Suprapubic skin (tissue), 4 donors: ENCODE data around the gene BIRC3. TPM values are rescaled to one million over a fixed set of nuclear protein-coding genes. Genes with fewer than 3 reads are reported as not detected.

ENCODE experiments used
- DNase-seq, 2 donors: peaks; one replicate each; pipeline ENCODE4 v3.0.0-alpha.2; 2019; ENCODE audit warnings: low spot score in 2 of 2
- H3K27ac ChIP-seq: fragments of 200-600 bp; sonication (generic); one replicate; pipeline ENCODE4 v1.5.1; 2019
- H3K27me3 ChIP-seq: fragments of 200-600 bp; sonication (generic); one replicate; pipeline ENCODE4 v1.5.1; 2019
- H3K36me3 ChIP-seq: fragments of 200-600 bp; sonication (generic); one replicate; pipeline ENCODE4 v1.5.1; 2019
- H3K4me1 ChIP-seq: fragments of 200-600 bp; sonication (generic); one replicate; pipeline ENCODE4 v1.5.1; 2019
- H3K4me3 ChIP-seq: fragments of 200-600 bp; sonication (generic); one replicate; pipeline ENCODE4 v1.5.1; 2019; ENCODE audit warnings: mild to moderate bottlenecking
- H3K9me3 ChIP-seq: fragments of 200-600 bp; sonication (generic); one replicate; pipeline ENCODE4 v1.5.1; 2019
- CTCF ChIP-seq, 2 donors: fragments of 200-600 bp in 1 of 2; fragments of 450-650 bp in 1 of 2; sonication (generic) in 1 of 2; IDR thresholded peaks; one replicate each; pipeline ENCODE4 v1.5.1; 2016 to 2019; ENCODE audit warnings: antibody characterized with exemption in 2 of 2, mild to moderate bottlenecking in 1 of 2, moderate library complexity in 1 of 2
- EP300 ChIP-seq: sonication (generic); formaldehyde crosslinking; IDR thresholded peaks from one replicate; pipeline ENCODE4 v1.6.1; 2017; ENCODE audit warnings: antibody characterized with exemption
- POLR2A ChIP-seq, 2 donors: fragments of 450-650 bp; IDR thresholded peaks; one replicate each; pipeline ENCODE4 v1.6.1; 2017; ENCODE audit warnings: antibody characterized with exemption in 2 of 2, mild to moderate bottlenecking in 2 of 2, moderate library complexity in 2 of 2
- POLR2AphosphoS5 ChIP-seq, 3 donors: sonication (generic); formaldehyde crosslinking; IDR thresholded peaks; one replicate each; pipeline ENCODE4 v1.6.1; 2017; ENCODE audit warnings: antibody characterized with exemption in 3 of 3
- WGBS: methylation state at CpG from one replicate; pipeline ENCODE4 v1.1.5; 2018; 5-methylcytosine and 5-hydroxymethylcytosine counted together
- total RNA-seq, 4 donors: library from RNA; depleted of rRNA; stranded (reverse); fragments of >200 nt; gene quantifications; one replicate each; pipeline ENCODE4 v1.1.0, GENCODE V29; 2016

BIRC3 gene
- total RNA-seq, 4 donors from 2014 or later, result 4.0 to 18.2 (median 10.7) TPM

- no peak for TF ChIP-seq POLR2A (IDR thresholded peaks at IDR 0.05)
- no peak for TF ChIP-seq EP300
- TF ChIP-seq CTCF (IDR thresholded peaks at IDR 0.05), result no peak
- TF ChIP-seq POLR2AphosphoS5 (IDR thresholded peaks at IDR 0.05), result no peak
- Histone ChIP-seq H3K4me3 (no peak overlapping the region), H3K27me3 (no peaks in the 10 kb centered on the region), H3K4me1 (peaks cover 58% of the 10 kb centered on the region), H3K9me3 (no peaks in the 10 kb centered on the region), H3K36me3 (no peaks in the 10 kb centered on the region), H3K27ac (peak overlapping the region; percentile 76)
- WGBS, result 47% methylated on average over 2 of the region's 2 CpGs
- no peak for DNase-seq
These were observed 2.5 kb upstream of the BIRC3 start for GRCh38 chr11:102314784-102315183.

GRCh38 chr11:102316346-102316904 is 859 bp upstream of the BIRC3 start:
- Histone ChIP-seq H3K4me3 (peak overlapping the region; percentile 60), H3K27ac (peak overlapping the region; percentile 88), H3K9me3 (no peaks in the 10 kb centered on the region), H3K27me3 (no peaks in the 10 kb centered on the region), H3K4me1 (peaks cover 66% of the 10 kb centered on the region), H3K36me3 (no peaks in the 10 kb centered on the region)
- DNase-seq, result no peak
- 46% methylated on average over 4 of the region's 4 CpGs for WGBS
- TF ChIP-seq POLR2A (IDR thresholded peaks at IDR 0.05) (no peak), POLR2AphosphoS5 (IDR thresholded peaks at IDR 0.05) (no peak), EP300 (no peak), CTCF (IDR thresholded peaks at IDR 0.05) (no peak)

GRCh38 chr11:102317768-102318103 is 452 bp downstream of the BIRC3 start:
- Histone ChIP-seq H3K36me3 (no peaks in the 10 kb centered on the region), H3K27me3 (no peaks in the 10 kb centered on the region), H3K9me3 (no peaks in the 10 kb centered on the region), H3K4me1 (peaks cover 66% of the 10 kb centered on the region), H3K4me3 (peak overlapping the region; percentile 60), H3K27ac (peak overlapping the region; percentile 88)
- 24% methylated on average over 7 of the region's 7 CpGs for WGBS
- TF ChIP-seq POLR2A (IDR thresholded peaks at IDR 0.05) (no peak), POLR2AphosphoS5 (IDR thresholded peaks at IDR 0.05) (no peak), EP300 (no peak), CTCF (IDR thresholded peaks at IDR 0.05) (no peak)
- DNase-seq, result no peak

- H3K4me1 ChIP-seq, result peaks cover 61% of the 10 kb centered on the region
- H3K27me3 ChIP-seq, result no peaks in the 10 kb centered on the region
- H3K9me3 ChIP-seq, result no peaks in the 10 kb centered on the region
- WGBS, result 94% methylated on average over 1 of the region's 1 CpG
- peak overlapping the region; percentile 60 for H3K4me3 ChIP-seq
- no peak for DNase-seq
- H3K36me3 ChIP-seq, result no peaks in the 10 kb centered on the region
- H3K27ac ChIP-seq, result peak overlapping the region; percentile 88
- TF ChIP-seq POLR2AphosphoS5 (IDR thresholded peaks at IDR 0.05) (no peak), CTCF (IDR thresholded peaks at IDR 0.05) (no peak), POLR2A (IDR thresholded peaks at IDR 0.05) (no peak), EP300 (no peak)
These were observed 1.2 kb downstream of the BIRC3 start for GRCh38 chr11:102318469-102318868.

- Histone ChIP-seq H3K9me3 (no peaks in the 10 kb centered on the region), H3K27ac (no peak overlapping the region), H3K4me1 (peaks cover 51% of the 10 kb centered on the region), H3K36me3 (no peaks in the 10 kb centered on the region), H3K4me3 (peak overlapping the region; percentile 60), H3K27me3 (no peaks in the 10 kb centered on the region)
- WGBS, result 85% methylated on average over 2 of the region's 2 CpGs
- TF ChIP-seq POLR2A (IDR thresholded peaks at IDR 0.05) (no peak), CTCF (IDR thresholded peaks at IDR 0.05) (no peak), EP300 (no peak), POLR2AphosphoS5 (IDR thresholded peaks at IDR 0.05) (no peak)
- DNase-seq, result no peak
These were observed 2.3 kb downstream of the BIRC3 start for GRCh38 chr11:102319544-102319943.
